D721Med (cell line): ENCODE data around the gene MROH8.

ENCODE experiments used
- DNase-seq: peaks from one replicate; pipeline ENCODE4 v3.0.0; 2011; ENCODE audit warnings: low spot score; ENCODE audit not compliant: insufficient read length
- FAIRE-seq: peaks from 2 replicates; lab custom pipeline; 2011; peaks lifted over from hg19 to GRCh38; lab: Jason Lieb, UNC
- TF ChIP-seq, protein P1 (sequence below): IDR thresholded peaks from 2 replicates; pipeline ENCODE4 v1.5.1; 2012; ENCODE audit warnings: mild to moderate bottlenecking, control low read depth; ENCODE audit not compliant: insufficient read depth; ENCODE audit errors: missing control alignments

MROH8 gene

GRCh38 chr20:37192137-37192854 lies 12.9 kb upstream of the MROH8 start:
- FAIRE-seq (no peak), DNase-seq (peak; percentile 72)
- TF ChIP-seq, protein P1, sequence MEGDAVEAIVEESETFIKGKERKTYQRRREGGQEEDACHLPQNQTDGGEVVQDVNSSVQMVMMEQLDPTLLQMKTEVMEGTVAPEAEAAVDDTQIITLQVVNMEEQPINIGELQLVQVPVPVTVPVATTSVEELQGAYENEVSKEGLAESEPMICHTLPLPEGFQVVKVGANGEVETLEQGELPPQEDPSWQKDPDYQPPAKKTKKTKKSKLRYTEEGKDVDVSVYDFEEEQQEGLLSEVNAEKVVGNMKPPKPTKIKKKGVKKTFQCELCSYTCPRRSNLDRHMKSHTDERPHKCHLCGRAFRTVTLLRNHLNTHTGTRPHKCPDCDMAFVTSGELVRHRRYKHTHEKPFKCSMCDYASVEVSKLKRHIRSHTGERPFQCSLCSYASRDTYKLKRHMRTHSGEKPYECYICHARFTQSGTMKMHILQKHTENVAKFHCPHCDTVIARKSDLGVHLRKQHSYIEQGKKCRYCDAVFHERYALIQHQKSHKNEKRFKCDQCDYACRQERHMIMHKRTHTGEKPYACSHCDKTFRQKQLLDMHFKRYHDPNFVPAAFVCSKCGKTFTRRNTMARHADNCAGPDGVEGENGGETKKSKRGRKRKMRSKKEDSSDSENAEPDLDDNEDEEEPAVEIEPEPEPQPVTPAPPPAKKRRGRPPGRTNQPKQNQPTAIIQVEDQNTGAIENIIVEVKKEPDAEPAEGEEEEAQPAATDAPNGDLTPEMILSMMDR = peak; percentile 87

DNA sequence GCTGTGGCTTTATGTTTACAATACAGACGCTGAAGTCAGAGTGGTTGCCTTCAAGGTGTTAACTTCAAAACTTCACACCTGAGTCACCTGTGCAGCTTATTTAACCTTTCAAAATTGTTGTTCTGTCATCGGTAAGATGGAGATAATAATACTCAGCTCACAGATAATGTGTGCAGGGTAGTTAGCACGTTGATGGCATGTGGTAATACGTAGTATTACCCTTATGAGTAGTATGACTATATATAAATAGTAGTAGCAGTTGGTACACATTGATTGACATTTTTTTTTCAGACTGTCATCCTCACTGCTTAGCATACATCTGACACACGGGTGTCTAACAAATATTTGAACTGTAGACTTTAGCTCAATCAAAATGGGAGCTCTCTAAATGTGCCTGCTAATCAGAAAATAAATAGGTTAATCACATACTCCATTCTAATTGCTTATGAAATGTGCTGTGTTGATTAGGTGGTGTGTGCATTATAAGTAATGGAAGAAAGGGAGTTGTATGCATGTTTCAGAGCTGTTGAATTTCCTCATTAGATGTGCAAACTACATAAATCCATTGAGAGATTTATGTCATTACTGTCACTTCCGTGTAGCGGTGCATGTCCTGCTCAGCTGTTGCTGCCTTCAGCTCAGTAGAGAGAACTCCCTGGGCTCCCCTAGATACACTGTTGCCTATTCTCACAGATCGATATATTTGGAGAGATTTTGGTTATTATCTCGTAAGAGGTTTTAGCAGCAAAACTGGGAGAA lies 11.2 kb upstream of the MROH8 start:
- TF ChIP-seq, protein P1 = no peak
- no peak for DNase-seq
- no peak for FAIRE-seq

DNA sequence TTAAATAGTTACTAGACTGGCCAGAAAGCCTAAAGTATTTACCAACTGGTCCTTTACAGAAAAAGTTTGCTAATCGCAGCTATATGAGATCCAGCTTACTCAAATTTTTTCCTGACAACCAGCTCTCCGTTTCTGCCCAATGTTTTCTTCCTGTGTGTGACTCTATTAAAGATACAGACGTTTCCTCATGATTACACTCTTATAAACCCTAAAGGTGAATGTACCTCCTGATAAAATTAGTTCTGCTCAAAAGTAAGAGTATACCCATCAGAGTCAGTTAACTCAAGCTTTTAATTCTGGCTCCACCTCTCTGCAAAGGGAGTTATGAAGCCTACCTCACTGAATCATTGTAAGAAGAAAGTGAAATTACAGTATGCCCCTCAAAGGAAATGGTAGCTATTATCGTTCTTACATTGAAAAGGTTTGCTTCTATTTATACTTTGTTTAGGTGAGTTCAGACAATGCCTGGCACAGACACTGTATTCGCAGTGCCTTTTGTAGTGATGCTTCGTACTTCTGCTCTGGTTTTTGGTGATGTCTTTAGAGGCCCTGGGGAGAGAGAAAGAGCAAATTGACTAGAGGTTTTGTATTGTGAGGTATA lies 10.2 kb upstream of the MROH8 start:
- TF ChIP-seq, protein P1 = no peak
- FAIRE-seq = no peak

GRCh38 chr20:37188787-37189186 lies 9.4 kb upstream of the MROH8 start:
- TF ChIP-seq, protein P1 = no peak
- DNase-seq = no peak
- FAIRE-seq = no peak

More for the DNA sequence above, 10.2 kb upstream of the MROH8 start:
- no peak for DNase-seq

GRCh38 chr20:37185686-37186085 lies 6.3 kb upstream of the MROH8 start:
- FAIRE-seq (no peak), DNase-seq (no peak)
- TF ChIP-seq, protein P1 = no peak

DNA sequence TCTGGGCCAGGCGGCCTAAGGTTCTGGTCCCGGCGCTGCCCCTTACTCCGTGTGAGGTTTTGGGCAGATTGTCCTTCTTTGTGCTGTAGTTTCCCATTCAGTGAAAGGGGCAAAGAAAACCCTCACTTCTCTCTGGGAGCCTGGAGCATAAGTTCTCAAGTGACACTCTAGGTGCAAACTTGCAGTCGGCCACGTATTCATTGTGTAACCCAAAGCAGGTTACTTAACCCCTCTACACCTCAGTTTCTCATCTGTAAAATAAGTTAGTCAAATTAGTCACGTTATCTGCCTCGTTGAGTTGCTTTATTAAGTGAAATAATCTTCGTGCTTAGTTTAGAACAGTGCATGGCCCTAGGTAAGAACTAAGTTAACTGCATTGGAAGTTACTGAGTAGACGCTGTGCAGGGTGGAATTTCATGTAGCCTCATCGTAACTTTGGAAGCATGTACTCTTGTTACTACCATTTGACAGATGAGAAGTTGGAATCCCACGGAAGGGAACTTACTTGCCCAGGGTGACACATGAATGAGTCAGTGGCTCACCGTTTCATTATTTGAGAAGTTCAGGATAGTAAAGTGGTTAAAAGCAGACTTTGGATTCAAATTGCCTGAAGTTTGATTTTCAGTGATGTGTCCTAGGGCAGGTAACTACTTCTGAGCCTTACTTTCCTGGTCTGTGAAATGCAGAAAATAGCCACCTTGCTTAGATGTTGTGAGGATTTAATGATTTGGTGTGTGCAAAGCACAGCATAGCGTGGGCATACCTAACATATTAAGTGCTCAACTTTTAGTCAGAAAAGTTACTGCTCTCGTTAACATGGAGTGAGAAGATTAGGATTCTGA lies 556 bp upstream of the MROH8 start:
- FAIRE-seq (no peak), DNase-seq (no peak)

More for the DNA sequence above, 556 bp upstream of the MROH8 start:
- TF ChIP-seq, protein P1 = no peak
